GM12875 (cell line): ENCODE data around the gene RGS3.

Experiments used
- H3K4me3 ChIP-seq: one replicate; pipeline ENCODE4 v1.5.1; 2011; ENCODE audit warnings: low read depth, low read length, control low read depth
- TF ChIP-seq, protein P1 (sequence below): IDR thresholded peaks from 2 replicates; pipeline ENCODE4 v1.5.1; 2011; ENCODE audit warnings: low read depth, mild to moderate bottlenecking, control low read depth, inconsistent platforms, low read length, moderate library complexity, borderline replicate concordance; ENCODE audit not compliant: insufficient read depth

The RGS3 gene

DNA sequence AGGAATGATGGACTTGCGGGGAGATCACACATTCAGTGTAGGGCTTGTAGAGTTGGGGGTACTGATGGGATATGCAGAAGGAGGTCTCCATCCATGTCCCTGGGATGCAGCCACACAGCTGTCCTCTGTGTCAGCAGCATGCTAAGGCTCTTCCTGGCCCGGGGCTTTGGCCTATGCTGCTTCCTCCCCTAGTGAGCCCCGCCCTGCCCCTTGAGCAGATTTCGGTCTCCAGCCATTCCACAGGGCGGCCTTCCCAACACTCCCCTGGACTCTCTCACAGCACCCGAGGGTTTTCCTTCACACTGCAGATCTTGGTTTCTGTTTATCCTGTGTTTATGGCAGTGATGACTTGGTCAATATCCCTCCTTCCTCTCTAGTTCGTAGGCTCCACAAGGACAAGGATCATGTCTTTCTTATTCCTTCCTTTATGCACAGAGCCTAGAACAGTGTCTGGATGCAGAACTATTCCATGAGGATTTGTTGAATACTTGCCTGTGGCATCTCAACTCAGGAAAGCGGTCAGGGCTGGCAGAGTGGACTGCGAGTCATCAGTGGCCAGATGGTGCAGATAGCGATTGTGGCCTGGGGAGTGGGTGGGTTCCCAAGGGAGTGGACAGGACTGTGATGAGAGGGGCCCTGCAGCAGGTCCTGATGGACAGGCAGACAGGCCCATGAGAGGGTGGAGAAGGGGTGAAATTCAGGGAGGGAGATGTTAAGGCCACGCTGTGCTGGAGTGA, 114.2 kb downstream of the RGS3 start:
- TF ChIP-seq, protein P1, sequence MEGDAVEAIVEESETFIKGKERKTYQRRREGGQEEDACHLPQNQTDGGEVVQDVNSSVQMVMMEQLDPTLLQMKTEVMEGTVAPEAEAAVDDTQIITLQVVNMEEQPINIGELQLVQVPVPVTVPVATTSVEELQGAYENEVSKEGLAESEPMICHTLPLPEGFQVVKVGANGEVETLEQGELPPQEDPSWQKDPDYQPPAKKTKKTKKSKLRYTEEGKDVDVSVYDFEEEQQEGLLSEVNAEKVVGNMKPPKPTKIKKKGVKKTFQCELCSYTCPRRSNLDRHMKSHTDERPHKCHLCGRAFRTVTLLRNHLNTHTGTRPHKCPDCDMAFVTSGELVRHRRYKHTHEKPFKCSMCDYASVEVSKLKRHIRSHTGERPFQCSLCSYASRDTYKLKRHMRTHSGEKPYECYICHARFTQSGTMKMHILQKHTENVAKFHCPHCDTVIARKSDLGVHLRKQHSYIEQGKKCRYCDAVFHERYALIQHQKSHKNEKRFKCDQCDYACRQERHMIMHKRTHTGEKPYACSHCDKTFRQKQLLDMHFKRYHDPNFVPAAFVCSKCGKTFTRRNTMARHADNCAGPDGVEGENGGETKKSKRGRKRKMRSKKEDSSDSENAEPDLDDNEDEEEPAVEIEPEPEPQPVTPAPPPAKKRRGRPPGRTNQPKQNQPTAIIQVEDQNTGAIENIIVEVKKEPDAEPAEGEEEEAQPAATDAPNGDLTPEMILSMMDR, result no peak
- no peak overlapping the region for H3K4me3 ChIP-seq

DNA sequence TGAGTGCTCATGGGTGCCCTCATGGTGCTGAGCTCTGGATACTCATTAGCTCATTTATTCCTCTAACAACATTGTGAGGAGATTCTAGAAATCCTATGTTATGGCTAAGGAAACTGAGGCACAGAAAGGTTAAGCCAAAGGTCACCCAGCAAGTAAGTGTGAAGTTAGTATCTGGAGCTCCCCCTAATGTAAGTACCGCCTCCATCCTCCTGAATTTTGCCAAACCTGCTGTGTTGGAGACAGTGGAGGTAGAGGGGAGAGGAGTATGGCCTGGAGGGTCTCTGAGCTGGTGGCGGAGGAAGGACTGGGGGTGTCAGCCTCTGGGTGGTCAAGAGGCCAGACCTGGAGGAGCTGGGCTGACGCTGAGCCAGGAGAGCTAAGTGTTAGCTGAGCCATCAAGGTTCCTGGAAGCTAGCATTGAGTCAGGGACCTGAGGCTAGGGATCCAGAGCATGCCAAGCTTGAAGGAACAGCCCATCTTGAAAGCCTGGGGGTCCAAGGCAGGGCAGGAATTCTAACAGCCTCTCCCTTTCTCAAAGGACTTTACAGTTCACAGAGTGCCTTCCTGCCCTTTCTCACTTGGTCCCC, 114.8 kb downstream of the RGS3 start:
- no peak overlapping the region for H3K4me3 ChIP-seq
- TF ChIP-seq, protein P1, result no peak

DNA sequence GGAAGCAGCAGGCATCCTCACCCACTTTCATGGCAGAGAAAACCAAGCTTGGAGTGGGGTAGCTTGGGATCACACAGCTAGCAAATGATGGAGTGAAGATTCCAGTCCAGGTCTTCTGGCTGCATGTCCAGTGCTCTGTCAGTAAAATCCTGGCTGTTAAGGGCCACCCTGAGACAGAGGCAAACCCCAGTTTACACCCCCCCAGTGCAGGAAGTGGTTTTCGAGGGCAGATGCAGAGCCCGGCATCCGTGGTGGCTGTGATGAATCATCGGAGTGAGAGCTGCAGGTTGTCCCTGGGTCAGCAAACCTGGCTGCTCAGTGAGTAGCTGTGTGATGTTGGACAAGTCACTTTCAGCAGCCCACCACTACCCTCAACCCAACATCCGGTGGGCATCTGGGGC, 115.4 kb downstream of the RGS3 start:
- no peak overlapping the region for H3K4me3 ChIP-seq

GRCh38 chr9:113579283-113580040, 115.9 kb downstream of the RGS3 start:
- H3K4me3 ChIP-seq, result no peak overlapping the region
- TF ChIP-seq, protein P1, result no peak

More for the DNA sequence above, 115.4 kb downstream of the RGS3 start:
- TF ChIP-seq, protein P1, result no peak

DNA sequence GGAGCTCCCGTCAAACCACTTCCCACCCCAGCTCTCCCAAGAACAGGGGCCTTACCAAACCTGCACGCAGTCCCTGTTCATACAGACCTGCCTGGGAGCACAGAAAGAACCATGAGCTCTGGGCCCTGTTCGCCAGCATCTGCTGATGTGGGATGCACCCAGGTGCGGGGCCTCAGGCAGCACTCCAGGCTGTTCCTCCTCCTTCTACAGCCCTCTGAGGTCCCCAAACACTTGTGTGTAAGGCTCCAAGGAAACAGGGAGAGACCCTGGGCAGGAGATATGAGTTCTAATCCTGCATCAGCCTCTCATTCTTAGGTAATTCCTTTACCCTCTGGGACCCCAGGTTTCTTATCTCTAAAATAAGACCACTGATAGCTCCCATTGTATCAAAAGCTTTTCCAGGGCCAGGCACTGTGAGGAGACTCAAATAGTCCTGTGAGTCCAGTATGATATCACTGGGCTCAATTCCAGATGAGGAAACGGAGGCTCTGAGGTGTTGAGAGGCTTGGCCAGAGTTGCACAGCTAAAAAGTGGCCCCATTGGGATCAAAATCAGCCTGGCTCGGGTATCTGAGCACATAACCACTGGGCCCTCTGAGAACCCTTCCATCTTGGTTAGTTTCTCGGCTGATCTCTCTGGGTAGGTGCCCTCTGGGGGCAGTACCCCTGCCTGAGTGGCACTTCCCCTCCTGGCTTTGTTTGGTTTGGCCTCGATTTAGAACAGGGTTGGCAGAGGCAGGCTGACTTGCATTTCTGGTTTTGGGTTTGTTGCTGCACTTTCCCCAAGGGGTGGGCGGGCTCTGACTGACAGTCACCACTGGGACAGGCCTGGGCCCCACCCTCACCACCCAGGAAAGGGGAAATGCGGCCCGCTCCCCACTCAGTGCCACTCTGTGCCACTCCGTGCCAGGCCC, 116.8 kb downstream of the RGS3 start:
- TF ChIP-seq, protein P1, result no peak
- H3K4me3 ChIP-seq, result no peak overlapping the region

DNA sequence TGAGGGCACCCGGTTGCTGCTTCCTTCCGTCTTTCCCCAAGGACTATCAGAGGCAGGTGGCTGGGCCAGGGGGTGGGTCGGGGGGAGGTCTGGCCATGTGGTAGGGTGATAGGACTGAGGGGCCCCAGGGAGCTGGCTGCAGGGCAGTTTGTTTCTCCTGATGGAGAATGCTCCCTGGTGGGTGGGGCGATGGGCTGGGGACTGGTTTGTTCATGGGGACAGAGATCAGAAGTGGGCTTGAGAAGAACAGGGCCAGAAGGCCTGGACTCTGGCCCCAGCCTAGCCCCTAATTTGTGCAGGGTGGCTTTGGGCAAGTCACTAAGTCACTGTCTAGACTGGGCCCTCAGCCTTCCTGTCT, 117.4 kb downstream of the RGS3 start:
- TF ChIP-seq, protein P1, result no peak
- no peak overlapping the region for H3K4me3 ChIP-seq
